Measurements from ENCODE around the gene BSN. TPM values are rescaled to one million over a fixed set of nuclear protein-coding genes. Genes with fewer than 3 reads are reported as not detected.

BSN gene
- total RNA-seq, 1 experiment from 2014 or later: 0.87 TPM

DNA sequence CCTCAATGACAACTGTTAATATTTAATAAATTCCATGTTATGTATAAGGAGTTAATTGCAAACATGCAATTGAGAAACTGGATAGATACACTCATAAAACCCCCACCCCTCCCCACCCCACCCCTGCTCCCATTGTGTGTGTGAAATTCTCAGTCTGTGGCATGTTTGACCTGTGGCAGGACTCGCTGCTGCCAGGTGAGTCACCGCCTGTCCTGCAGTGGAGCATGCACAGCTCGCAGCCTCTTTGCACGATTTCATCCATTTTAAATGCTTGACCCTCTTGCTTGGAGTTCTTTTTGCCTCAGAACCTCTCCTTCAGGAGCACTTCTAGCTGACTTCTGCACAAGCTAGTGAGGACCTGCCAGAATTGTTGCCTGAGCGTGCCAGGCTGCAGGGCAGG is 114.6 kb downstream of the BSN start:
- Histone ChIP-seq H3K27ac (ENCODE audit: low read length) (no peak overlapping the region), H3K36me3 (ENCODE audit: control insufficient read depth, insufficient read depth, low read length) (no peaks in the 10 kb centered on the region), H3K9me3 (ENCODE audit: control insufficient read depth, insufficient read depth, low read depth, low read length) (no peaks in the 10 kb centered on the region), H3K4me1 (ENCODE audit: control insufficient read depth, insufficient read depth, low read length) (peaks cover 11% of the 10 kb centered on the region), H3K4me3 (ENCODE audit: low read depth in 2 of 2, low read length in 2 of 2) (no peak overlapping the region), H3K27me3 (ENCODE audit: control insufficient read depth, insufficient read depth, low read length) (no peaks in the 10 kb centered on the region)
- in situ Hi-C loops (cut with HindIII; ENCODE audit: low pct_unique_long_range_greater_than_20kb, low sequenced_read_pairs) (no loop called here), intact Hi-C loops (cut with micrococcal nuclease; ENCODE audit: unreplicated experiment) (no loop called here)
- CTCF ChIA-PET: interaction anchor here (1.5 kb wide), 1 partner anchor 129 kb away, joined by 7 read pairs; no protein-coding TSS in a partner anchor
- no peak for DNase-seq (ENCODE audit: low read depth, low spot score)
- POLR2A ChIA-PET: interaction anchor here (0.7 kb wide), 1 partner anchor 155 kb away, joined by 9 read pairs; no protein-coding TSS in a partner anchor
- TF ChIP-seq, protein P1, sequence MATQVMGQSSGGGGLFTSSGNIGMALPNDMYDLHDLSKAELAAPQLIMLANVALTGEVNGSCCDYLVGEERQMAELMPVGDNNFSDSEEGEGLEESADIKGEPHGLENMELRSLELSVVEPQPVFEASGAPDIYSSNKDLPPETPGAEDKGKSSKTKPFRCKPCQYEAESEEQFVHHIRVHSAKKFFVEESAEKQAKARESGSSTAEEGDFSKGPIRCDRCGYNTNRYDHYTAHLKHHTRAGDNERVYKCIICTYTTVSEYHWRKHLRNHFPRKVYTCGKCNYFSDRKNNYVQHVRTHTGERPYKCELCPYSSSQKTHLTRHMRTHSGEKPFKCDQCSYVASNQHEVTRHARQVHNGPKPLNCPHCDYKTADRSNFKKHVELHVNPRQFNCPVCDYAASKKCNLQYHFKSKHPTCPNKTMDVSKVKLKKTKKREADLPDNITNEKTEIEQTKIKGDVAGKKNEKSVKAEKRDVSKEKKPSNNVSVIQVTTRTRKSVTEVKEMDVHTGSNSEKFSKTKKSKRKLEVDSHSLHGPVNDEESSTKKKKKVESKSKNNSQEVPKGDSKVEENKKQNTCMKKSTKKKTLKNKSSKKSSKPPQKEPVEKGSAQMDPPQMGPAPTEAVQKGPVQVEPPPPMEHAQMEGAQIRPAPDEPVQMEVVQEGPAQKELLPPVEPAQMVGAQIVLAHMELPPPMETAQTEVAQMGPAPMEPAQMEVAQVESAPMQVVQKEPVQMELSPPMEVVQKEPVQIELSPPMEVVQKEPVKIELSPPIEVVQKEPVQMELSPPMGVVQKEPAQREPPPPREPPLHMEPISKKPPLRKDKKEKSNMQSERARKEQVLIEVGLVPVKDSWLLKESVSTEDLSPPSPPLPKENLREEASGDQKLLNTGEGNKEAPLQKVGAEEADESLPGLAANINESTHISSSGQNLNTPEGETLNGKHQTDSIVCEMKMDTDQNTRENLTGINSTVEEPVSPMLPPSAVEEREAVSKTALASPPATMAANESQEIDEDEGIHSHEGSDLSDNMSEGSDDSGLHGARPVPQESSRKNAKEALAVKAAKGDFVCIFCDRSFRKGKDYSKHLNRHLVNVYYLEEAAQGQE (IDR thresholded peaks at IDR 0.05; ENCODE audit: insufficient read depth in 1 of 2, low read depth in 2 of 2, low read length in 1 of 2): no peak
- TF ChIP-seq POLR2AphosphoS5 (IDR thresholded peaks at IDR 0.05; ENCODE audit: low read depth, low read length): no peak
- TF ChIP-seq, protein P2, sequence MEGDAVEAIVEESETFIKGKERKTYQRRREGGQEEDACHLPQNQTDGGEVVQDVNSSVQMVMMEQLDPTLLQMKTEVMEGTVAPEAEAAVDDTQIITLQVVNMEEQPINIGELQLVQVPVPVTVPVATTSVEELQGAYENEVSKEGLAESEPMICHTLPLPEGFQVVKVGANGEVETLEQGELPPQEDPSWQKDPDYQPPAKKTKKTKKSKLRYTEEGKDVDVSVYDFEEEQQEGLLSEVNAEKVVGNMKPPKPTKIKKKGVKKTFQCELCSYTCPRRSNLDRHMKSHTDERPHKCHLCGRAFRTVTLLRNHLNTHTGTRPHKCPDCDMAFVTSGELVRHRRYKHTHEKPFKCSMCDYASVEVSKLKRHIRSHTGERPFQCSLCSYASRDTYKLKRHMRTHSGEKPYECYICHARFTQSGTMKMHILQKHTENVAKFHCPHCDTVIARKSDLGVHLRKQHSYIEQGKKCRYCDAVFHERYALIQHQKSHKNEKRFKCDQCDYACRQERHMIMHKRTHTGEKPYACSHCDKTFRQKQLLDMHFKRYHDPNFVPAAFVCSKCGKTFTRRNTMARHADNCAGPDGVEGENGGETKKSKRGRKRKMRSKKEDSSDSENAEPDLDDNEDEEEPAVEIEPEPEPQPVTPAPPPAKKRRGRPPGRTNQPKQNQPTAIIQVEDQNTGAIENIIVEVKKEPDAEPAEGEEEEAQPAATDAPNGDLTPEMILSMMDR (IDR thresholded peaks at IDR 0.05): no peak
- no peak for TF ChIP-seq SIN3A (IDR thresholded peaks at IDR 0.05; ENCODE audit: borderline replicate concordance, insufficient read depth, low read depth, low read length)
- no peak for TF ChIP-seq TCF7L2 (IDR thresholded peaks at IDR 0.05; ENCODE audit: low read depth, low read length)
- ATAC-seq: no peak
- no TSS peak for BruUV-seq (replicated peaks)

DNA sequence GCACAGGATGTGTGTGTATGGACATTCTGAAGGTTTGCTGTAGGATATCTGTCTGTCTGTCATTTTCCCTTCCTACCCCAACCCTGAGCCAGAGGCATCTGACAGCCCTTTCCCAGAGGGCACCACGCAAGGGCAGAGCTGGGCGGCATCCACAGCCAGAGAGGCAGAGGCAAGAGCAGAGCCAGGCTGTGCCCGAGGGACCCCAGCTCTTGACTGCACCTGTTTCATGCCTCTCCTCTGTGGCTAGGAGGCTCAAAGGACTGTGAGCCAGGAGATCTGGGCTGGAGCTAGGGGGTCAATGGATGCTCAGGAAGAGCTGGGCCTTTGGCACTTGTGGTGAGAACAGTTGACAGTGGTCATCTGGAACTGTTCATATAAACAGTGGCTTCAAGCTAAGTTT is 115.1 kb downstream of the BSN start:
- ChIA-PET CTCF (interaction anchor here (0.9 to 1.5 kb wide), 2 partner anchors 129 to 130 kb away, joined by 3 to 7 read pairs; no protein-coding TSS in a partner anchor), POLR2A (interaction anchor here (0.7 kb wide), 1 partner anchor 156 kb away, joined by 9 read pairs; no protein-coding TSS in a partner anchor)
- no peak for DNase-seq (ENCODE audit: low read depth, low spot score)
- Histone ChIP-seq H3K4me1 (ENCODE audit: control insufficient read depth, insufficient read depth, low read length) (peaks cover 11% of the 10 kb centered on the region), H3K27ac (ENCODE audit: low read length) (no peak overlapping the region), H3K9me3 (ENCODE audit: control insufficient read depth, insufficient read depth, low read depth, low read length) (no peaks in the 10 kb centered on the region), H3K4me3 (ENCODE audit: low read depth in 2 of 2, low read length in 2 of 2) (no peak overlapping the region), H3K27me3 (ENCODE audit: control insufficient read depth, insufficient read depth, low read length) (no peaks in the 10 kb centered on the region), H3K36me3 (ENCODE audit: control insufficient read depth, insufficient read depth, low read length) (peaks cover 1% of the 10 kb centered on the region; the same call in 1 of the 2 replicates)
- ATAC-seq: no peak
- no TSS peak for BruUV-seq (replicated peaks)
- intact Hi-C loops (cut with micrococcal nuclease; ENCODE audit: unreplicated experiment): no loop called here
- in situ Hi-C loops (cut with HindIII; ENCODE audit: low pct_unique_long_range_greater_than_20kb, low sequenced_read_pairs): no loop called here
- TF ChIP-seq, protein P2 (IDR thresholded peaks at IDR 0.05): no peak
- TF ChIP-seq SIN3A (IDR thresholded peaks at IDR 0.05; ENCODE audit: borderline replicate concordance, insufficient read depth, low read depth, low read length) (no peak), TCF7L2 (IDR thresholded peaks at IDR 0.05; ENCODE audit: low read depth, low read length) (no peak), POLR2AphosphoS5 (IDR thresholded peaks at IDR 0.05; ENCODE audit: low read depth, low read length) (no peak)
- TF ChIP-seq, protein P1 (IDR thresholded peaks at IDR 0.05; ENCODE audit: insufficient read depth in 1 of 2, low read depth in 2 of 2, low read length in 1 of 2): no peak
